Prostate gland (tissue), 2 donors: ENCODE measurements around the gene KCNMB4.

ENCODE experiments used
- CTCF ChIP-seq, 4 experiments: fragments of 200-600 bp in 2 of 4; fragments of 450-650 bp in 2 of 4; sonication (generic) in 2 of 4; IDR thresholded peaks; 1 replicate in 3 of 4; 2 replicates in 1 of 4; pipeline ENCODE4 v1.5.1; 2016 to 2019; ENCODE audit warnings: antibody characterized with exemption in 4 of 4, mild to moderate bottlenecking in 2 of 4, moderate library complexity in 2 of 4
- POLR2A ChIP-seq: fragments of 450-650 bp; IDR thresholded peaks from one replicate; pipeline ENCODE4 v1.6.1; 2016; ENCODE audit warnings: antibody characterized with exemption, mild to moderate bottlenecking
- POLR2AphosphoS5 ChIP-seq: sonication (generic); formaldehyde crosslinking; IDR thresholded peaks from one replicate; pipeline ENCODE4 v1.6.1; 2017; ENCODE audit warnings: antibody characterized with exemption

DNA sequence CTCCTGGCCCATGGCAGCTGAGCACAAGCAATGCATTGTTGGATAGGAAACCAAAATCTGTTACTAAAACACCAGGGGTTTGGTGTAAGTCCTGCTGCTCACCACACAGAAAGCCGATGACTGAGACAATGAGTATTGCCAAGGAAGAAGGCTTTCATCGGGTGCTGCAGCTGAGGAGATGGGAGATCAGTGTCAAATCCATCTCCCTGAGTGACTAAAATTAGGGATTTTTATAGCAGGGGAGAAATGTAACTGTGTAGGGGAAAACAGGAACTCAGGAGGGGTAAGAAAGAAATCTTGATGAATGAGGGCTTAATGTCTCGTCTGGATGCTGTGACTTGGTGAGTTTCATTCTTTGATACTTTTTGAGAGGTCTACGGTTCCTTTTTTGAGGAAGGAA is 97.9 kb downstream of the KCNMB4 start:
- no peak for TF ChIP-seq CTCF (IDR thresholded peaks at IDR 0.05)
- no peak for TF ChIP-seq POLR2A
- TF ChIP-seq POLR2AphosphoS5 = no peak
